ENCODE results near the gene GCLC.
"Not testable (repeated sequence)": the region's sequence is repeated elsewhere in the genome, so short reads cannot be mapped to it uniquely, and the experiment has no call there.

Gene GCLC

DNA sequence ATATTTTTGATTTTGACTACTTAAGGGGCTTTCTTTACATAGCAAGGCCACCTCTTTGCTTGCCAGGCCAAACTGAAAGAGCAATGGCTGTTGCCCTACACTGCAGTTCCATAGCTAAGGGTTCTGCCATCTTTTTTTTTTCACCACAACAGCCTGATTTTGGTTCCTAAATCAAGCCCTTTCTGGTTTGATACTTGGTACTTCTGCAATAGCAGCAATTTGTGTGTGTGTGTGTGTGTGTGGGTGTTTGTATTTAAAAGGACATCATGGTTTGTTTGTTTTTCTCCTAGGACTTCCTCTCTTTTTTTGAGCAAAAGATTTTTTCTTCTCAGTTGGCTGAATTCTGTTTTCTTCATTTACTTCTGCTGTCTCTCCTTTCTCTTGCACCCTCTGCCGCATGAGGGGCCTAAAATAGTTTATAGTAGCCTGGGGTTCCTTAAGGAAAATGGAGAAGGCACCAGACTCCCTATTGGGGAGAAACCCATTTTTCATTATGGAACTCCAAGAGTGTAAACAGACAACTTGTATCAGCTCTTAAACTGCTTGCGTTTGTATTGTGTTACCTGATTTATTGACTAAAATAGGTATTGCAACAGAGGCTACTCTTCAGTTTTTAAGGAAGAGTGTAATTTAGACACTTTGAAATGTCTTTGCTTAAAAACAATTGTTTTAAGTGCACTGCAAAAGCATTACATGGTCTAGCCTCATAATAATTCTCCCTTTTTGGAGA lies 12.2 kb upstream of the GCLC start:
- DNase-seq (ENCODE audit: low read depth), result no peak

DNA sequence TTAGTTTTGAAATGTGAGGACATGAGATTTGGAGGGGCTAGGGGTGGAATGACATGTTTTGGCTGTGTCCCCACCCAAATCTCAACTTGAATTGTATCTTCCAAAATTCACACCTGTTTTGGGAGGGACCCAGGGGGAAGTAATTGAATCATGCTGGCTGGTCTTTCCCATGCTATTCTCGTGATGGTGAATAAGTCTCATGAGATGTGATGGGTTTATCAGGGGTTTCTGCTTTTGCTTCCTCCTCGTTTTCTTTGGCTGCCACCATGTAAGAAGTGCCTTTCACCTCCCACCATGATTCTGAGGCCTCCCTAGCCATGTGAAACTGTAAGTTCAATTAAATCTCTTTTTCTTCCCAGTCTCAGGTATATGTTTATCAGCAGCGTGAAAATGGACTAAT lies 8.7 kb upstream of the GCLC start:
- DNase-seq (ENCODE audit: low read depth), result not testable (repeated sequence)

DNA sequence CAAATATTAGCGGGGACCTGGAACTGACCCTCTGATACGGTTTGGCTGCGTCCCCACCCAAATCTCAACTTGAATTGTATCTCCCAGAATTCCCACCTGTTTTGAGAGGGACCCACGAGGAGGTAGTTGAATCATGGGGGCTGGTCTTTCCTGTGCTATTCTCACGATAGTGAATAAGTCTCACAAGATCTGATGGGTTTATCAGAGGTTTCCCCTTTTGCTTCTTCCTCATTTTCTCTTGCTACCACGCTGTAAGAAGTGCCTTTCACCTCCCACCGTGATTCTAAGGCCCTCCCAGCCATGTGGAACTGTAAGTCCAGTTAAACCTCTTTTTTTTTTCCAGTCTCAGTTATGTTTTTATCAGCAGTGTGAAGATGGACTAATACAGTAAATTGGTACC lies 6.8 kb upstream of the GCLC start:
- not testable (repeated sequence) for DNase-seq (ENCODE audit: low read depth)

DNA sequence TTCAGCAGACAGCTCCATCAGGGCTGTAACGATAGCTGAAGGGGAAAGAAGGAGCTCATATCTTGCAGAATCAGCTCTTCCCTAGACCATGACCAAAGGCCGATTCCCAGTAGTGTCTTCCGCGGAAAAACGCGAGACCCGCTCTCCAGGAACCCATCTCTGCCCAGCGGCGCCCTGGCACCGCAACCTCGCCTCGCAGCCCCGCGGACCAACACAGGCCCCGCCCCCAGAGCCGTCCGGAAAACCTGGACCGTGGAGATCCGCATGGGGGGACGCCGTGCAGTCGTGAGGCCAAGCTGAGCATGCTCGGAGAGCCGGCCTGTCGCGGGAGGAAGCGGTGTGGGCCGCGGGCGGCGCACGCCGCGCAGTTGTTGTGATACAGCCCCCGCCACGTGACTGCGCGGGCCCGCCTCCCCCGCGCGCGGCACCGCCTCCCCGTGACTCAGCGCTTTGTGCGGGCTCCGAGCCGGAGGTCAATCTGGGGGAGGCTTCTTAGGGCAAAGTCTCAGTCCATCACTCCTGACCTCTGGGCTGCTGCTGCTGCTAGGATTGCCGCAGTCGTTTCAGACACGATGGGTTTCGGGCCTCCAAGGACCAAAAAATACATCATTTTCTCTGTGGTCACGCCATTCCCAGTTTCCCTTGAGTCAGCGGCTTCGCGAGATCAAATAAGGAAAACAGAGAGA lies 3.1 kb upstream of the GCLC start:
- DNase-seq (ENCODE audit: low read depth), result peak; percentile 89

DNA sequence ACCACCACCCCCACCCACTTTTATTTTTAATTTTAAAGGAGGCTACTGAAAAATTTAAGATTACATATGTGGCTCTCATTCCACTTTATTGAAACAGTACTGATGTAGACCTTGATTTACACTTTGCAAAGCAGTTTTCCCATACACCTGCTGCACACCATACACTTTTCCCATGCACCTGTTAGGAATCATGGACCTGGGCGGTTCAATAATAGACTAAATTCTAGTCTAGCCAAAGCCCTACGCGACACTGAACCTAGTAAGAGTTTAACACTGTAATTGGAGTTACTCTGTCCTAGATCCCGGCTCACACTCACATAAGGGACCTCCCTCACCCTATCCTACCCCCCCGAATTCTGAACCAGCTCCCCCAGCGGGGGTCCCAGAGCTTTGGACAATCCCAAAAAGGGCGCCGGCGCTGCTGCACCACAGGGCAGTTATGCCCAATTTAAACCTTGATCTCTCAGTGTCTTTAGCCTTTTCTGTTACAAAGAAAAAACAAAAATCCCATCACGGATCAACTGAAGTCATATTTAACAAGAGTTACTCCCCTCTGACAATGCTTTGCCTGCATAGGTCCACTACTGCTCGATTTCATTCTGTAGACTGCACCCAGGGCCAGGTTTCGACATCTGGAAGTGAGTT lies 2.4 kb upstream of the GCLC start:
- no peak for DNase-seq (ENCODE audit: low read depth)

DNA sequence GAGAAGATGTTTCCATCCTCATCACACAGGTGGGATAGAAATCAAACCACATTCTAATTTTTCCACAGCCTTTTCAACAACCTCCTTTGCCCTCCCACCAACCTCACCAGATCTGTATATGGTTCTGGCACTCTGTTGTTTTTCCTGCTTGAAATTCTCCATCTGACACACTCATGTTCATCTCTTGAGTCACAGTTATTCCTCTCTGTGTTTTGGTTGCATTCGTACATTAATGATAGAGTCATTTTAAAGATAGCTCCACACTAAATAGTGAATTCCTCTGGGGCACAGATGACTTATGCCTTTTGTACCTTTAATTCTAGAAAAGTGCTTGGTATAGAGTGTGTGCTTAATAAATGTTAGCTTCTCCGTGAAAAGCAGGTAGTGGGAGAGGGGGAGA lies 1.4 kb upstream of the GCLC start:
- DNase-seq (ENCODE audit: low read depth), result no peak

DNA sequence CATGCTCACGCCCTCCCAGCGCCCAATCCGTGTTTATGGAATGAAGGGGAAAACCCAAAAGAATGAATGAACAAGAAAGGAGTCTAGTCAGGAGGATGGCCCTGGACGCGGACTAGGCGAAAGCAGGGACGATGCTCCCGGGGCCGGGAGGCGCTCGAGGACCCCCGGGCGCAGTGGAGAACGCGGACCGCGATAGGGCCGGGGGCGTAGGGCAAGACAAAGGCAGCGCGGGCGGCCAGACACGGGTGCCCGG lies 758 bp downstream of the GCLC start:
- no peak for DNase-seq (ENCODE audit: low read depth)

DNA sequence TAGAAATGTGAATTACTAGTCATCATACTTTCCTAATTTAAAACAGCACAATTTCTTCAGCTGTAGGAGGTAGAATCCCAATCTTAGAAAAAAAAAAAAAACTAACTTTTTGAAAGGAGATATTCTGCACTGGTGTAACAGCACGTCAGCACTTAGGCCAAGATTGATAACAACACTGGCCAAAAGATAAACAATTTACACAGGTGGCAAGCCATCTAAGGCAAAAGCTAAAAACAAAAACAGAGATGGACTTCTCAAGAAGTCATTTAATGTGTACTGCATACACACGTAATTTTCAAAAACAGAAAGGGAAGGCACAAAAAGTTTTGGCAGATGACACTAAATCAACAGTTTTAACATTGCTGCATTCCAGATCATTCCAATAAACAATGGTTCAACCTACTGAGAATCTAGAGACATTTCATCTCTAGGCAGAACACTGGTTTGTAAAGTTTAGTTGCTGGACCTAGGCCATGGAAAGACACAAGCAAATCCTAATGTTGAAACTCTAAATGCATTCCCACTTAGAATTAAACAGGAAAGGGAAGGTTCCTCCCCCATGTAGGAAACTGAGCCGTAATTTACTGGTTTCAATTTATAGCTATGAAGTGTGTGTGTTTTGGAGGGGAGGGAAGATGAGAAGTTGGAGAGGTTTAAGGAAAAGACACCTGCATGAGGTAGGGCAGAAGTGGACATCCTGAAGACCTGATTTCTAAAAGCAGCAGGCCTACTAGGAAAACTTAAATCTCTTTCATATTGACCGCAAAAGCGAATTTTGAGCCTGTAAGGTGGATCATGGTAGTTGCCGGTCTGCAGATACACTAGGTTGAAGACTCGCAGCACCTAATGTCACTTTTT lies 1.3 kb downstream of the GCLC start:
- DNase-seq (ENCODE audit: low read depth), result no peak

DNA sequence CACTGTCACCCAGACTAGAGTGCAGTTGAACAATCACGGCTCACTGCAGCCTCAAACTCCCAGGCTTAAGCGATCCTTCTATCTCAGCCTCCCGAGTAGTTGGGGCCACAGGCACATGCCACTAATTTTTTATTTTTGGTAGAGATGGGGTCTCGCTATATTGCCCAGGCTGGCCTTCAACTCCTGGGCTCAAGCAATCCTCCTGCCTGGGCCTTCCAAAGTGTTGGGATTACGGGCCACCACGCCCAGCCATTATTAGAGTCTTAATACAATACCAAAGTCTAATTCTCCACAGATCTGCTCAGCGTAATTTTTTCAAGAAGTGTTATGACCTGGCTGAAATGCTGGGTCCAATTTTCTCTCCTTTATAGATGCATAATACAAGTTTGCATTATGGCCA lies 3.0 kb downstream of the GCLC start:
- no peak for DNase-seq (ENCODE audit: low read depth)

DNA sequence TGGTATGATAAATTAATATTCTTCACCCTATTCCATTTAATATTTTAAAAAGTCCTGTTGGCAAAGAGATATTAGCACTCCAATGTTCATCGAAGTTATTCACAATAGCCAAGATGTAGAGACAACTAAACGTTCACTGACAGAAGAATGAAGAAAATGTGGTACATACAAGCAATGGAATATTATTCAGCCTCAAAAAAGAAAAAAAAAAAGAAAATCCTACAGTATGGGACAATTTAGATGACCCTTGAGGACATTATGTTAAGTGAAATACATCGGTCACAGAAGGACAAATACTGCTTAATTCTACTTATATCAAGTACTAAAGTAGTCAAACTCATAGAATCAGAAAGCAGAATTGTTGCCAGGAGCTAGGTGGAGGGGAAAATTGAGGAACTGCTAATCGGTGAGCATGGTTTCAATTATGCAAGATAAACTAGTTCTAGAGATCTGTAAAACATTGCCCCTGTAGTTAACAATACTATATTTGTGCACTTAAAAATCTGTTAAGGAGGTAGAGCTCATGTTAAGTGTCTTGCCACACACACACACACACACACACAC lies 4.7 kb downstream of the GCLC start:
- no peak for DNase-seq (ENCODE audit: low read depth)

DNA sequence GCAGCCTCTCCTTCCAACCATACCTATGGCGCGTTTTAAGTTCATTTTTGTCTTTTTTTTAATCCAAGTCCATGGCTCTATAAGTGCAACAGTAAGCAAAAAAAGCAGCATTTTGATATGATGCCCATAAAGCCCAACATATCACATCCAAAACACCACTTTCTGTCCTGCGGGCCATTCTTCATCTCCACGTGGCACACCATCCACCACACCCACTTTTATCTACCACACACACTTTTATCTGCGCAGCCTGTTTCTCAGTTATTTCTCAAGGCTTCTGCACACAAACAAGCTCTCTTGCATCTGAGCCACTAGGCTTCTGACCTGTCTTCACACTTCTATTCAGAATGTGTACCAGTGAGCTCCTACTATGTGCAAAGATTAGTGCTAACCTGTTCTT lies 5.3 kb downstream of the GCLC start:
- no peak for DNase-seq (ENCODE audit: low read depth)

DNA sequence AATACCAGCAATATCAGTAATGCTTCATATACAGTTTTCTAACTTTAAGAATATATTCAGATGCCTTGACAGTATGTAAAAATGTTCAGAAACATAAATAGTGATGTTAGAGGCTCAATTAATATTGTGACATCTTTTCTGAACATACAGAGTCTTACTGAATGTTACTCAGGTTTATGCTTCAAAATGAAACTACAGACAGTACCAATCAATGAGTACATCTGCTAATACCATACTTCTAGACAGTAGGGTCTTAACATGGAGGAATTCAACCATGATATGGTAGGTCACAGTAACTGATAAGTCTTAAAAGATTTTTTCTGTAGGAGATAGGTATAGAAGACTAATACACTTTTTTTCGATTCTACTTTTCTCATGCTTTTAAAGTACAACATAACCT lies 8.3 kb downstream of the GCLC start:
- no peak for DNase-seq (ENCODE audit: low read depth)

DNA sequence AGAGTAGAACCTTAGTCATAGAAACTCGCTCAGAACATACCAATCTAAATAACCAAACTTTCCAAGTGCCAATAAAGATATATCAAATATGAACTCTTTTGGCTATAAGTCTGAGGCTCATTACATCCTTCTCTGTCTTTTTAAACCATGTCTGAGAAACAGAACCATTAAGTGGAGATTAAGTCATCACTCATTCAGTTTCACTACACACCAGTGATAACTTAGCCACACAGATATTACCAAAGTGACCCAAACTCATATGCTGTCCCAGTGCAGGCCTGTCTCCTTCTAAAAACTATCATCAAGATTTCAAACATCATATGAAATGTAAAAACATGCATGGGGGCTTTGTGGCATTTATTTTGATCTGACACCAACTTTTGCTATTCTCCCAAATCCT lies 12.0 kb downstream of the GCLC start:
- no peak for DNase-seq (ENCODE audit: low read depth)

DNA sequence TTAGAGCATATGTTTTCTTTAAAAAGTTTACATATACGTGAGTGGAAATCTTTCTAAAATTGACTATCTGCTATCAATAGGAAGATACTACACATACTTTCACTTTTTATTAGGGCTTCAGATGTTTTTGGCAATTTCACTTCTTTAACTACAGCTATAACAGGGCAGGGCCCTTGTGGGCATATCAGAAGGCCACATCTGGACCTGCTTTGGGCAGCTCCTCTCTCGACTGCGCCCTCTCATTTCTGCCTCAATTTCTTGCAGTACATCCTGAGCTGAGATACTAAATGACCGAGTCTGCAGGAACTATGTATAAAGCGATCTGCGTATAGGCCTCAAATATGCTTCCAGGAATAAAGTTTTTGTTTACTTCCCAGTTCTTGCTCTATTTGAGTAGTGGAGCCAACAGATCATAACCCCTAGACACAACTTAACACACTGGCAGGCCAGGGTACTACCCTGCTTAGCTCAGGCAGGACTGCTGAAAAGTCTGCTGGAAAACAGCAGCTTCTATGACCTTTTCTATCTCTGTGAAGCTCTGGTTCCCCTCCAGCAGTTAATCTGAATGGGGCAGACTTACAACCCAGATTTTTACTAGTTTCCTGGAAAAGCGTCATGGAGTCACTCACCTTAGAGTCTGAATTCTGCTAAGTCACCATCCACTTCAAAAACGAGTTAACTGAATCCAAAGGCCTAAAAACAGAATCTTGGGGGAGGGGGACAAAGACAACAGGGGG lies 12.7 kb downstream of the GCLC start:
- DNase-seq (ENCODE audit: low read depth), result no peak

DNA sequence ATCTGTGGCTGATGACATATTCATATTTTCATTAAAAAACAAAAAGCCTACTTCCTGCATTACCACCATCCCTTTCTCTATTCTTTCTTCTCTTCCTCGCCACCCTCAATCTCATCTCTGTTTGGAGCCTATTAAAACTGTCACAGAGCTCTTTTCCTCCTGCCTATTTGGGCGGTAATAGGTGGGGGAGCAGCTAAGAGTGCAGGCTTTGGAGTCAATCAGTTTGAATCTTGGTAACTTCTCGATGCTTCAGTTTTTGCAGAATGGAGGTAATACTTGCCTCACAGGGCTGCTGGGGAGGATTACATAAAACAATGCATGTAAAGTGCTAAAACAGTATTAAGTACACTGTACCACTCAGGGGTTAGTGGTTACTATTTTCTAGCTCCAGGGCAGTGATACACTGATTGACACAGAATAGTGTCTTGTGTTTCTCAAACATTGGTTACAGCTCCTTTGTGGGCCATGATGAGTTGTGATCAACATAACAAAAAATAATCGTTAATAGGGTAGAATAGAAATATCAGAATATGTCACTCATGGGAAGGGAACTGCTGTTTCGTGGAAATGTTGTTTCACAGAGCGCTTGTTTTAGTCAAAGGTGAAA lies 14.0 kb downstream of the GCLC start:
- DNase-seq (ENCODE audit: low read depth), result no peak

DNA sequence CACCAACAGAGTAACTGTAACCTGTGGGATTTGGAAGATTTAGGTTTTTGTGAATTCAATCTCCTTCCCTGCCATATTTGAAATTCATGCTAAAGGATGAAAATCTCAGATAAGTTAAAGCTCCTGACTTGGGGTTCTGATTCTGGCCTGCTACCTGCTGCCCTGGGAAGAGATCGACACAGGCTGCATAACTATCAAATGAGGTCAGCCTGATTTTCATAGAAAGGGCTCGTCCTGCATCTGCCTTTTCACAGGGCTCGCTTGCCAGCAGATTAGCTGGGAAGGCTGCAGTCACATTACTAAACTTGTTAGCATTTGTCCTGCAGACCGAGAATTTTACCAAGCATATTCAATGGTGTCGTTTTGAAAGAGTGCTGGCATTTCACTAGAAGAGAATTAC lies 14.6 kb downstream of the GCLC start:
- no peak for DNase-seq (ENCODE audit: low read depth)

DNA sequence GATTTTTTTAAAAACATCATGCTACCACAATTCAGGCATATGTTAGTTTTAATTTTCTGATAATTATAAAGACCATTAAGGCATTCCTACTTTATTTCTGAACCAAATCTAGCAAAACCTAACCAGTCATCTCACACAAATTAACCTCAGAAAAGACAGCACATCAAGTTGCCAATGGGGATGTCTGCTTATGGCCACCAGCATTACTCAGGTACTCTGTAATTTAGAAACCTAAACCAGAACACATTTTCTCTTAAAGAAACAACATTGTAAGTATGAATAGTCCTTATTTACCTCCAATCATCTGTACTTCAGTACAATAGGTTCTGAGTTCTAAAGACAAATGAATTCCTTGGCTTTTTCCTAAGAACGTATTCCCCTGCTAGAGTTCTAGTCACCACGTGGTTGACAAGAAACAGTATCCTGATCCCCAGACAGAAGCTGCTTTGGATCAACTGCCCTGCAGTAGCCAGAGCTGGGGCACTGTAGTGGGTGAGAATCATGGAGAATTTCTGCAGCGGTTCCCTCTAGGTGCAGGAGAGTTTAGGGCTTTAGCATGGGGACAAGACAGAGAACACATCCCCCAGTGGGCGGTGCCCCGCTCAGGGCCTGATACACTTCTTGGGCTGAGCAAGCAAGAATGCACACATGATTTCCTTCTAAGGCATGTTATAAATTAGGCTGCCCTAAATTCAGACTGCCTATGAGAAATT lies 15.4 kb downstream of the GCLC start:
- DNase-seq (ENCODE audit: low read depth), result no peak

DNA sequence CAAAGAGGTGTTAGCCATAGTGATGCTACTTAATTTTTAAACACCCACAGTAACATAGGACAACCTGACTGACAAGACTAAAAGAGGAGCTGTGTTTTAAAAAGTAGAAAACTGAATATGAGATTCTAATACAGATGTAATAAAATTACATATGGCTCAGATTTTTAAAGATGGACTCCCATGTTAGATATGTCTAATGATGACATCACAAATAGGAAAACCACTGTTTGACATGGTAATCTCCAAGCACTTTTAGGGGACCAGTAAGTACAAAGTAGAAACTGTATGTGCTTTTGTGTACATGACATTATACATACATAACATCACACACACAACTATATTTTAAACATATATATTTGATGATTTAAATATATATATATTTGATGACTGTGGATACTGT lies 16.8 kb downstream of the GCLC start:
- no peak for DNase-seq (ENCODE audit: low read depth)

DNA sequence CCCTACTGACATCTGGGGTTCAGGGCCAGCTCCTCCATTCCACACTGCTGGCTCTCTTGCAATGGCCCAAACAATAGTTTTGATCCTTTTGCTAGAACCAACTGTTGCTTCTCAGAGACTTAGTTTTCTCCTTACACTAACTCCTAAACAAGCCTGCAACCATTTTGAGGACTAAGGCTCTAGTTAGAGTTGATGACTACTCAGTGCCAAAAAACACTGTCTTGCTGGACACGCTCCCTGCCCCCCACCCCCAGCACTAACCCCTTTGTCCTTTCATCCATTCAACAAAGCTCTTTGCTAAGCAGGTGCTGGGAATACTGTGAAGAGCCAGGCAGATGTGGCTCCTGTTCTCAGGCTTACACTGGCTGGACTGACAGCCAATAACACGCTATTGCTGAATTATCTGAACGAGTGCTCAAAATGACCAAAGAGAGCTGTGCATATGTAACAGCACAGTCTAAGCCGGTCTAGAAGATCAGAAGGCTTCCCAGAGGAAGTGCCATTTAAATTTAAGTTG lies 17.6 kb downstream of the GCLC start:
- no peak for DNase-seq (ENCODE audit: low read depth)

DNA sequence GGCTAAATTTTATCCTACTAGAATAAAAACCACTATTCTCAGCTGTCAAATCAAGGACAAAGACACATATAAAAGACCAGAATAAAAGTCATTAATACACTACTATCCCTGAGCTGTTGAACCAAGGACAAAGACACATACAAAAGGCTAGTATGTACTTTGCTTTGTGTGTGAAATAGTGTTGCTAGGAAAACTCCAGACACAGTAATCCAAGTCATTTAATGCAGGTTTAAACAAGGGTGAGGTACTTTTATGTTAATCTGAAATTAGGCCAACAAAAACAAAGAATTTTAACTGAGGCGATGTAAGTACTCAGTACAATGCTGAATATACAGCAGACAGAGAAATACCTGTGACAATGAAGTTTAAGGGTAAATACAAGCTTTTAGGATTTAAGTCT lies 18.9 kb downstream of the GCLC start:
- no peak for DNase-seq (ENCODE audit: low read depth)

DNA sequence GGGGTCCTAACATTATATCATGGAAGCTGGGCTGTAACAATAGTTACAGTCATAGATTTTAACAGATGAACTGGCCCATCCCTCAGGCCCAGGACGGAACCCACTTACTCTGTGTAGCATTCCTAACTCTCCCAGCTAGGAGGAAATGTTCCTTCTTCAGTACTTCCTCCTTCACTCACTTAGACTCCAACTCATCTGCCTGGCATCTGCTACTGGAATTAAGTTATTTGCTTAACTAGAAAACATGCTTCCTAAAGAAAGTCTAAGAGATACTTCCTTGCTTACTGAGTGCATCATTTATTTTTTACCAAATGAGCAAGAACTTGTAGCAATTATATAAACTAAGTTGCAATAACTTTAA lies 20.5 kb downstream of the GCLC start:
- DNase-seq (ENCODE audit: low read depth), result no peak

Data from stimulated activated CD4-positive, alpha-beta T cell treated with anti-CD3 and anti-CD28 coated beads, Interleukin-2, amount 100 ng/mL, for 4 hours (primary cell).